ENCODE results near the gene TTC1. TPM values are rescaled to one million over a fixed set of nuclear protein-coding genes. Genes with fewer than 3 reads are reported as not detected.

The TTC1 gene
- total RNA-seq, 1 donor from 2014 or later, result 59.9 TPM

DNA sequence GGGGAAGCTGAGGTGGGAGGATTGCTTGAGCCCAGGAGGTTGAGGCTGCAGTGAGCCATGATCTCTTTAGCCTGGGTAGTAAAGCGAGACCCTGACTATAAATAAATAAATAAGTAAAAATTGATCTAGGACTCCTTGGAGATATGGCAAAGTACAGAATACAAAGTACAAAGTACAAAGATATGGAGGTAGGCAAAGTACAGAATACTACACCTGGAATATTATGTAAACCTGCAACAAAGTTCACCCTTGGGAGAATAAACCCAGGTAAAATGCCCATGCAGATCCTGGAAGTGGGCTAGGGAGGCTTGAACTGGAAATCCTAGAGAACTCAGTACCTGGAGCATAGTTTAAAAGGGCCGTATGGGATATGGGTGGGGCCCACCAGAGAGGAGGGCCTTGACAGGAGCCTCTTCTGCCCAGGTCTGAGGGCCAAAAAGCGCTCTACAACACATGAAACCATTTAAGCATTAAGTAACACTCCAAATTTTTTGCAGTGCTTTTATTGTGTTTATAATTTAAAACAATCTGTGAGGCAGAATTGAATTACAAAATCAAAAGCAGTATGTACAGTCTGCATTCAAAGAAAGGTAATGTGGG, 20.7 kb downstream of the TTC1 start:
- ATAC-seq (ENCODE audit: low read depth), result no peak
- no peak overlapping the region for H3K4me3 Mint-ChIP-seq
- H3K27ac Mint-ChIP-seq, result no peak overlapping the region
- DNase-seq, result no peak
- H3K9me3 Mint-ChIP-seq, result no peaks in the 10 kb centered on the region
- ChIA-PET CTCF (interaction anchor here (2.7 kb wide), 1 partner anchor 8 kb away, joined by 12 read pairs; no protein-coding TSS in a partner anchor), POLR2A (no interaction called here)
- TF ChIP-seq, protein P1, sequence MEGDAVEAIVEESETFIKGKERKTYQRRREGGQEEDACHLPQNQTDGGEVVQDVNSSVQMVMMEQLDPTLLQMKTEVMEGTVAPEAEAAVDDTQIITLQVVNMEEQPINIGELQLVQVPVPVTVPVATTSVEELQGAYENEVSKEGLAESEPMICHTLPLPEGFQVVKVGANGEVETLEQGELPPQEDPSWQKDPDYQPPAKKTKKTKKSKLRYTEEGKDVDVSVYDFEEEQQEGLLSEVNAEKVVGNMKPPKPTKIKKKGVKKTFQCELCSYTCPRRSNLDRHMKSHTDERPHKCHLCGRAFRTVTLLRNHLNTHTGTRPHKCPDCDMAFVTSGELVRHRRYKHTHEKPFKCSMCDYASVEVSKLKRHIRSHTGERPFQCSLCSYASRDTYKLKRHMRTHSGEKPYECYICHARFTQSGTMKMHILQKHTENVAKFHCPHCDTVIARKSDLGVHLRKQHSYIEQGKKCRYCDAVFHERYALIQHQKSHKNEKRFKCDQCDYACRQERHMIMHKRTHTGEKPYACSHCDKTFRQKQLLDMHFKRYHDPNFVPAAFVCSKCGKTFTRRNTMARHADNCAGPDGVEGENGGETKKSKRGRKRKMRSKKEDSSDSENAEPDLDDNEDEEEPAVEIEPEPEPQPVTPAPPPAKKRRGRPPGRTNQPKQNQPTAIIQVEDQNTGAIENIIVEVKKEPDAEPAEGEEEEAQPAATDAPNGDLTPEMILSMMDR (IDR thresholded peaks at IDR 0.05), result no peak
- H3K4me1 Mint-ChIP-seq, result no peaks in the 10 kb centered on the region
- intact Hi-C loops (cut with micrococcal nuclease), result no loop called here
- H3K36me3 Mint-ChIP-seq (ENCODE audit: low read depth), result peaks cover 62% of the 10 kb centered on the region
- no peaks in the 10 kb centered on the region for H3K27me3 Mint-ChIP-seq

DNA sequence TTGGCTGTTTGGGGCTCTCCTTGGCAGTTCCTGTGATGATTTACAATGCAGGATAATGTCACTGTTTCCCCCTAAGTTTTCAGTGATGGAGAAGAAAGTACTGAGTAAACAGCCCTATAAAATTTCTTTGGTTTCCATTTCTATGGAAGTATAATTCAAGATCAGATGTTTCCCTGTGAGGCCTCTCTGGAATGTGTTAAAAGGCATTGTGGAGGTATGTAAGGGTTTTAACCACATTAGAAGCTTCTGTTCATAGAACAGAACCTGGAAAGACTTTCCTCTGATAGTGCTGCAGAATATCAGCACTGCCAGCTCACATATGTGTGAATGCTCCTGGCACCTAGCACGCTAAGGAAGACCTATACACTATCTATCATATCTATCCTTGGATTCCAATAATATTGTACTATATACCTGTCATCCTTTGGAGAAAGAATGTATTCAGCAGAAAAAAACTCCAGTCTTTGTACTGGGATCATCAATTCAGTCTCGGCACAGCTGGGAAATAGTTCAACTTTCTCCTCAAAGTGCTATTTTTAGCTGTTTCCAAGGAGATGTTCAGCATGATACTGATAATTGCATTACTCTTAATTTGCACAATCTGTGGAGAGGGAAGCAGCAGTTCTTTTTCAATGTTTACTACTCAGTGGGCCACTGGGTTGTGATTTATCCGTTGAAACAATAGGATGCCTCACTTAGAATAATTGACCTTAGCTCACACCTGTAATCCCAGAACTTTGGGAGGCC, 21.9 kb downstream of the TTC1 start:
- H3K27ac Mint-ChIP-seq, result no peak overlapping the region
- intact Hi-C loops (cut with micrococcal nuclease), result no loop called here
- DNase-seq, result no peak
- TF ChIP-seq, protein P1 (IDR thresholded peaks at IDR 0.05), result no peak
- no peaks in the 10 kb centered on the region for H3K4me1 Mint-ChIP-seq
- H3K27me3 Mint-ChIP-seq, result no peaks in the 10 kb centered on the region
- ChIA-PET CTCF (interaction anchor here (2.7 kb wide), 1 partner anchor 9 kb away, joined by 12 read pairs; no protein-coding TSS in a partner anchor), POLR2A (no interaction called here)
- peaks cover 68% of the 10 kb centered on the region for H3K36me3 Mint-ChIP-seq (ENCODE audit: low read depth)
- H3K4me3 Mint-ChIP-seq, result no peak overlapping the region
- H3K9me3 Mint-ChIP-seq, result no peaks in the 10 kb centered on the region
- ATAC-seq (ENCODE audit: low read depth), result no peak

GRCh38 chr5:160033546-160034252, 24.8 kb downstream of the TTC1 start:
- POLR2A ChIA-PET, result no interaction called here
- no peak for ATAC-seq (ENCODE audit: low read depth)

DNA sequence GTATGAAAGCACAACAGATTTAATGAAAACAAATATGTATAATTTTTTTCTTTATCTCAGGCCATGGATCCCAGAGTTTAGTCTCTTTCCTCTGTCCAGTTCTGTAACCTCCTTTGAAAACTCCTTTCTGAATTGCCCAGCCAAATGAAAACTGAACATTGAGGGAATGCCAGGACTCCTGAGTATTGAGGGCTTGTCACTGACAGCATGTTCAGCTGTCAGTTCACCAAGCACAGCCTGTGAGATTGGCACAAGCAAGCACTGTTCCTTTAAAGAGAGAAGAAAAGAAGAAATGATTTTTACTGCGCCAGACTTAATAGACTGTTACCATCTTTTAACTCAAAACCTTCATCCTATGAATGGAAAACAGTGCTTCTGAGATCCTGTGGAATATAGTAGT, 27.3 kb downstream of the TTC1 start:
- TF ChIP-seq, protein P1 (IDR thresholded peaks at IDR 0.05), result no peak
- ATAC-seq (ENCODE audit: low read depth) (no peak), DNase-seq (no peak)
- H3K36me3 Mint-ChIP-seq (ENCODE audit: low read depth), result peaks cover 59% of the 10 kb centered on the region
- ChIA-PET POLR2A (interaction anchor here (0.6 kb wide), 1 partner anchor 360 kb away, joined by 8 read pairs; no protein-coding TSS in a partner anchor), CTCF (no interaction called here)
- no peaks in the 10 kb centered on the region for H3K4me1 Mint-ChIP-seq
- no peaks in the 10 kb centered on the region for H3K27me3 Mint-ChIP-seq
- H3K9me3 Mint-ChIP-seq, result no peaks in the 10 kb centered on the region
- H3K4me3 Mint-ChIP-seq, result no peak overlapping the region
- H3K27ac Mint-ChIP-seq, result no peak overlapping the region
- intact Hi-C loops (cut with micrococcal nuclease), result no loop called here

More at GRCh38 chr5:160033546-160034252, 24.8 kb downstream of the TTC1 start:
- Mint-ChIP-seq H3K4me1 (no peaks in the 10 kb centered on the region), H3K36me3 (ENCODE audit: low read depth) (peaks cover 71% of the 10 kb centered on the region), H3K9me3 (no peaks in the 10 kb centered on the region), H3K4me3 (no peak overlapping the region), H3K27ac (no peak overlapping the region), H3K27me3 (no peaks in the 10 kb centered on the region)
- intact Hi-C loops (cut with micrococcal nuclease), result no loop called here
- TF ChIP-seq, protein P1 (IDR thresholded peaks at IDR 0.05), result no peak
- CTCF ChIA-PET, result interaction anchor here (2.7 kb wide), 1 partner anchor 12 kb away, joined by 14 read pairs; no protein-coding TSS in a partner anchor
- no peak for DNase-seq

DNA sequence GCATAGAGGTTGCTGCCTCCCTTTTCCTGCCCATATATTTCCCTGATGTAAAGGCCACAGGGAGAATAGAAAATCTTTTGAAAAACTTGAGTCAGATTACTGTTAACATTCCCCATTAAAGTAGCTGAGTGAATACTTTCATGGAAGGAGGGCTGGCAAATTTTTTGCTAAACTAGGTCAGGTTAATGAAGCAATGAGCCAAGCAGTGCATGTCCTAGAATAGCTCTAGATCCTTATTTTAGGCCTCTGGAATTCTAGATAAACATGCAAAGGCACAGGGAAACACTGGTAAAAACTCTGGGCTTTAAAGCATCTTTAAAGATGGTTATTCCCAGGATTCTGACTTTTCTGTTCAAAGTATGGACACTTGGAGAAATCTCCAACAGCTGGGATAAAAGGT, 27.9 kb downstream of the TTC1 start:
- H3K9me3 Mint-ChIP-seq, result no peaks in the 10 kb centered on the region
- H3K36me3 Mint-ChIP-seq (ENCODE audit: low read depth), result peaks cover 57% of the 10 kb centered on the region

More for the DNA sequence above, 27.9 kb downstream of the TTC1 start:
- H3K27ac Mint-ChIP-seq, result no peak overlapping the region
- no peaks in the 10 kb centered on the region for H3K27me3 Mint-ChIP-seq
- TF ChIP-seq, protein P1 (IDR thresholded peaks at IDR 0.05), result no peak
- H3K4me1 Mint-ChIP-seq, result no peaks in the 10 kb centered on the region
- ChIA-PET CTCF (no interaction called here), POLR2A (no interaction called here)
- no peak overlapping the region for H3K4me3 Mint-ChIP-seq
- intact Hi-C loops (cut with micrococcal nuclease), result no loop called here
- DNase-seq (no peak), ATAC-seq (ENCODE audit: low read depth) (no peak)
